Activated CD8-positive, alpha-beta T cell treated with anti-CD3 and anti-CD28 coated beads for 36 hours (primary cell): ENCODE results near the gene SYNJ2. TPM values are rescaled to one million over a fixed set of nuclear protein-coding genes. Genes with fewer than 3 reads are reported as not detected.

Experiments
- ATAC-seq: fragments of 200-7000 bp; cut with Tn5 transposase; one replicate; pipeline ENCODE4 v1.10.0; 2021; ENCODE audit warnings: mild to moderate bottlenecking, moderate library complexity
- CTCF ChIA-PET: fragments of 350-600 bp; sonication (Branson Sonifier 250); formaldehyde crosslinking; loops from one replicate; lab custom pipeline; 2021; ENCODE audit warnings: antibody characterized with exemption; lab: Charles Lee
- POLR2A ChIA-PET: fragments of 350-600 bp; sonication (Branson Sonifier 250); formaldehyde crosslinking; loops from one replicate; lab custom pipeline; 2021; ENCODE audit warnings: antibody characterized with exemption; lab: Charles Lee
- DNase-seq: peaks from one replicate; pipeline ENCODE4 v3.0.0-alpha.2; 2020
- H3K27ac Mint-ChIP-seq: one replicate; pipeline ENCODE4 v1.8.0; 2021; ENCODE audit warnings: mild to moderate bottlenecking, mixed read lengths
- H3K27me3 Mint-ChIP-seq: one replicate; pipeline ENCODE4 v1.8.0; 2021; ENCODE audit warnings: mixed read lengths
- H3K36me3 Mint-ChIP-seq: one replicate; pipeline ENCODE4 v1.8.0; 2021; ENCODE audit warnings: low read depth, mixed read lengths
- H3K4me1 Mint-ChIP-seq: one replicate; pipeline ENCODE4 v1.8.0; 2021; ENCODE audit warnings: low read depth, mixed read lengths
- H3K4me3 Mint-ChIP-seq: one replicate; pipeline ENCODE4 v1.8.0; 2021; ENCODE audit warnings: mild to moderate bottlenecking, moderate library complexity, mixed read lengths
- H3K9me3 Mint-ChIP-seq: one replicate; pipeline ENCODE4 v1.8.0; 2021; ENCODE audit warnings: mixed read lengths
- intact Hi-C: fragments of 100-400 bp; cut with micrococcal nuclease; formaldehyde crosslinking; loops from one replicate; pipeline ENCODE4 v1.10.0; 2022
- total RNA-seq, 2 experiments: library from RNA; stranded (reverse); gene quantifications; one replicate each; pipeline ENCODE4 v1.2.3, GENCODE V29; 2021
- TF ChIP-seq, protein P1 (sequence below): fragments of 200-600 bp; IDR thresholded peaks from one replicate; pipeline ENCODE4 v1.8.0; 2022; ENCODE audit warnings: antibody characterized with exemption, mild to moderate bottlenecking

The SYNJ2 gene
- total RNA-seq, 2 experiments from 2014 or later: 27.7 to 28.5 TPM

DNA sequence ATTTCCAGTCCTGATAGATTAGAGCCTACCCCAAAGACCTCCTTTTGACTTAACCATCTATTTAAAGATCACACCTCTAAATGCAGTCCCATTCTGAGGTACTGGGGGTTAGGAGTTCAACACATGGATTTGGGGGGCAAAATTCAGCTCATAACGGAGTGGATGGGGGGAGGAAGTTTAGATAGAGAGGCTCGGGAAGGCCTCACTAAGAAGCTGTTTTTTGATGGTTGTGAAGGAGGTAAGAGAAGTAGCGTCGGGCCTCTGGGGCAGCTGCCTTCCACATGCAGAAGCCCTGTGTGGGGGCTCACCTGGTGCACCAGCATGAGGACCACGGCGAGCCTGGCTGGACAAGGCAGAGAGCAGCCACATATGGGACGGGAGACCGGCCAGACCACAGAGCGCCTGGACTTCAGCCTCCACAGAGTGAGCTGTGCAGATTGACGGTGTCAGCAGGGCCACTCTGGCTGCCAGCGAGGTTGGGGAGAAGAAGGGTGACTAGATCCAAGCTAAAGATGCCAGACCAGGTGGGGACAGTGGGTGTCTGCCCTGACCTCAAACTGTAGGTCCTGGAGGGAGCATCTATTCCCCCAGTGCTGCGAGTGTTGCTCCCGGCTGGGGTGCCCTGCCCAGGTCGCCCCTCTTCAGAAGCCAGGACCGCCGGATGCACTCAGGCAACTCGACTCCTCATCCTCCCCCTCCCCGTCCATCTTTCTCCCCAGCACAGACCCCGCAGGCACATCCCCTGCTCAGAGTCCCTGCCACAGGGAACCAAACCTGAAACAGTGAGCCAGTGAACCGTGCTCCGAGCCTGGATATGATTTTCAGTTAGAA is 5.1 kb upstream of the SYNJ2 start:
- Mint-ChIP-seq H3K27ac (no peak overlapping the region), H3K36me3 (no peaks in the 10 kb centered on the region), H3K9me3 (no peaks in the 10 kb centered on the region), H3K27me3 (peaks cover 1% of the 10 kb centered on the region), H3K4me1 (peaks cover 14% of the 10 kb centered on the region), H3K4me3 (no peak overlapping the region)
- no peak for ATAC-seq
- TF ChIP-seq, protein P1, sequence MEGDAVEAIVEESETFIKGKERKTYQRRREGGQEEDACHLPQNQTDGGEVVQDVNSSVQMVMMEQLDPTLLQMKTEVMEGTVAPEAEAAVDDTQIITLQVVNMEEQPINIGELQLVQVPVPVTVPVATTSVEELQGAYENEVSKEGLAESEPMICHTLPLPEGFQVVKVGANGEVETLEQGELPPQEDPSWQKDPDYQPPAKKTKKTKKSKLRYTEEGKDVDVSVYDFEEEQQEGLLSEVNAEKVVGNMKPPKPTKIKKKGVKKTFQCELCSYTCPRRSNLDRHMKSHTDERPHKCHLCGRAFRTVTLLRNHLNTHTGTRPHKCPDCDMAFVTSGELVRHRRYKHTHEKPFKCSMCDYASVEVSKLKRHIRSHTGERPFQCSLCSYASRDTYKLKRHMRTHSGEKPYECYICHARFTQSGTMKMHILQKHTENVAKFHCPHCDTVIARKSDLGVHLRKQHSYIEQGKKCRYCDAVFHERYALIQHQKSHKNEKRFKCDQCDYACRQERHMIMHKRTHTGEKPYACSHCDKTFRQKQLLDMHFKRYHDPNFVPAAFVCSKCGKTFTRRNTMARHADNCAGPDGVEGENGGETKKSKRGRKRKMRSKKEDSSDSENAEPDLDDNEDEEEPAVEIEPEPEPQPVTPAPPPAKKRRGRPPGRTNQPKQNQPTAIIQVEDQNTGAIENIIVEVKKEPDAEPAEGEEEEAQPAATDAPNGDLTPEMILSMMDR: no peak
- intact Hi-C loops: no loop called here
- DNase-seq: no peak
- POLR2A ChIA-PET: no interaction called here
- CTCF ChIA-PET: interaction anchor here (0.9 kb wide), 1 partner anchor 96 kb away, joined by 3 read pairs; no protein-coding TSS in a partner anchor

GRCh38 chr6:157977176-157977804 is 4.4 kb upstream of the SYNJ2 start:
- DNase-seq: no peak
- intact Hi-C loops: no loop called here
- Mint-ChIP-seq H3K4me1 (peaks cover 14% of the 10 kb centered on the region), H3K4me3 (no peak overlapping the region), H3K36me3 (no peaks in the 10 kb centered on the region), H3K27me3 (no peaks in the 10 kb centered on the region), H3K27ac (no peak overlapping the region), H3K9me3 (no peaks in the 10 kb centered on the region)
- CTCF ChIA-PET: no interaction called here
- TF ChIP-seq, protein P1: no peak
- ATAC-seq: no peak
- POLR2A ChIA-PET: no interaction called here

DNA sequence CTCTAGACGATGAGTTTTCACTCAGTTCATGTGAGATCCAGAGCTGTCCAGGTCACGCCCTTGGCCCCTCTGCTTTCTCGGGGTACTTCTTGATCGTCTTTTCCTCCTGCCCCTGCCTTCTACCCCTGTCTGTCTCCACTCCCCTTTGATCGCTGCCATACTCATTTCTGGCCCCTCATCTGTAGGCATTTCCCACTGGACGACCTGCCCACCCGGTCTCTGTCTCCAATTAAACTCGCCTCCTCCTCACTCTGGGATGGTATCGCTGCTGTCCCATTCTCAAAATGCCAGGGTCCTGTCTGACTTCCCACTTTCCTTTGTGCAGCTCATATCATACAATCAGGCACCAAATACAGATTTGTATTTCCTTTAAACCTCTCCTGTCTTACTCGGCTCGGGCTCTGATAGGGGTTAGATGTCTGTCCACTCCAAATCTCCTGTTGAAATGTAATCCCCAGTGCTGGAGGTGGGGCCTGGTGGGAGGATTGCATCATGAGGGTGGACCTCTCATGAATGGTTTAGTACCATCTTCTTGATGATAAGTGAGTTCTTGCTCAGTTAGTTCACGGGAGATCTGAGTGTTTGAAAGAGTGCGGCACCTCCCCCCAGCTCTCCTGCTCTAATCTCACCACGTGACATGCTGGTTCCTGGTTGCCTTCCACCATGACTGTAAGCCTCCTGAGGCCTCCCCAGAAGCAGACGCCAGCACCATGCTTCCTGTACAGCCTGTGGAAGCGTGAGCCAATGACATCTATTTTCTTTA is 3.5 kb upstream of the SYNJ2 start:
- DNase-seq (no peak), ATAC-seq (no peak)
- no peak overlapping the region for H3K27ac Mint-ChIP-seq
- H3K36me3 Mint-ChIP-seq: peaks cover 2% of the 10 kb centered on the region
- H3K27me3 Mint-ChIP-seq: no peaks in the 10 kb centered on the region
- TF ChIP-seq, protein P1: no peak
- H3K4me1 Mint-ChIP-seq: peaks cover 20% of the 10 kb centered on the region
- no peaks in the 10 kb centered on the region for H3K9me3 Mint-ChIP-seq
- ChIA-PET CTCF (interaction anchor here (1.4 kb wide), 1 partner anchor 15 kb away, joined by 4 read pairs; no protein-coding TSS in a partner anchor), POLR2A (no interaction called here)
- no peak overlapping the region for H3K4me3 Mint-ChIP-seq
- intact Hi-C loops: no loop called here

- Mint-ChIP-seq H3K27ac (no peak overlapping the region), H3K4me1 (peaks cover 42% of the 10 kb centered on the region), H3K27me3 (no peaks in the 10 kb centered on the region), H3K4me3 (peak overlapping the region; percentile 91), H3K9me3 (no peaks in the 10 kb centered on the region), H3K36me3 (peaks cover 7% of the 10 kb centered on the region)
- DNase-seq (peak; percentile 35), ATAC-seq (no peak)
- TF ChIP-seq, protein P1: no peak
- CTCF ChIA-PET: interaction anchor here (1.2 to 1.6 kb wide), 3 partner anchors 29 to 92 kb away, joined by 3 to 5 read pairs (median 3); no protein-coding TSS in a partner anchor
- intact Hi-C loops: loop anchor here (5.0 kb wide), 2 partner anchors 47 to 92 kb away; no protein-coding TSS in a partner anchor
- POLR2A ChIA-PET: interaction anchor here (0.9 to 1.7 kb wide), 3 partner anchors 27 to 46 kb away, joined by 3 to 5 read pairs (median 3); no protein-coding TSS in a partner anchor
These were observed 1.2 kb upstream of the SYNJ2 start for GRCh38 chr6:157980288-157981131.
